CD4-positive, alpha-beta T cell treated with Interleukin-15 for 4 hours (primary cell): ENCODE data around the gene UBA5.

Source experiments
- DNase-seq: peaks from one replicate; pipeline ENCODE4 v3.0.0-alpha.2; 2020; ENCODE audit warnings: low spot score

Gene UBA5

DNA sequence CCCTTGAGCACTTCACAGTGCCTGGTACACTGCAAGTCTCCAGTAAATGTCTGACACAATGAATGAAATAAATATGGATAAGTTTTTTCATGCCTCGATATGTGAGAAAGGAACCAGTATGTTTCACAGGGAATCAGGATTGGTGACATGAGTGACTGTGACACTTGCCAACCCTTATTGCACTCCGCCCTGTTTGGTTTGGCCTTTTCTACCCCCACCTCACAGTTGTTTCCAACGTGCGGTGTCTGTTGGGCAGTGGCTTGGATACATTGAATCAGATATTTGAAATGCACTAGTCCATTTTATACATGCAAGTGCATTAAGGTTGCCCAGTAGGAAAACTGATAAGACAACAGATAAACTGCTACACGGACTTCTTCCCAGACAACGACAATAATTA lies 60.1 kb downstream of the UBA5 start:
- no peak for DNase-seq

- DNase-seq = no peak
These were observed 61.5 kb downstream of the UBA5 start for GRCh38 chr3:132721479-132722164.

DNA sequence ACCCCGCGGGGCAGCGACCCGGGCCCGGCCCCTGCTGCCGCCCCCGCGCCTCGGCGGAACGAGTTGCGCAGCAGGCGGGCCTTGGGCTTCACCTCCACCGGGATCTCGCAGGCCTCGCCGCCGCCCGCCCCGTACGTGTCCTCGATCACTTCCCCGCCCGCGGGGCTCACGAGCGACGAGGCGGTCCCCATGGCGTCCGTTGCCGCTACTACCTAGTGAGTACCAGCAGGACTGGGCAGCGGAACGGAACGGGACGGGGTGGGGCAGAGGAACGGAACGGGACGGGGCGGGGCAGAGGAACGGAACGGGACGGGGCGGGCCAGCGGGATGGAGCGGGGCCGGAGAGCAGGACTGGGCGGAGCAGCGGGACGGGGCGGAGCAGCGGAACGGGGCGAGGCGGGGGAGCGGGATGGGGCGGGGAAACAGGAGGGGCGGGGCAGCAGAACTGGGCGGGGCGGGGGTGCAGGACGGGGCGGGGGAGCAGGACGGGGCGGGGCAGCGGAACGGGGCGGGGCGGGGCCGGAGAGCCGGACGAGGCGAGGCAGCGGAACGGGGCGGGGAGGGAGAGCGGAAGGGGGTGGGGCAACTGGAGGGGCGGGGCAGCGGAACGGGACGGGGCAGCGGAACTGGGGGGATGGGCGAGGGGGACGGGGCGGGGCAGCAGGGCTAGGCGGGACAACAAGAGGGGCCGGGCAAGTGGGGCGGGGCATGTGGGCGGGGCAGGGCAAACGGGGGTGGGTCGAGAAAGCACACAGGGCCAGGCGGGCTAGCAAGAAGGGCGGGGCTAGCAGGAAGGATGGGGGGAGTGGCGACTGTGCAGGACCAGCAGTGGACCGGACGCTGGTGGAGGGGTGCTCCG lies 62.3 kb downstream of the UBA5 start, which contains the start of gene NPHP3:
Gene NPHP3 (minus strand): TSS at position 245 of the 859 bp plus-strand sequence. CDS start 54 bp downstream, at position 191.
- peak; percentile 96 for DNase-seq

GRCh38 chr3:132723024-132723950 lies 63.2 kb downstream of the UBA5 start:
- DNase-seq = no peak

DNA sequence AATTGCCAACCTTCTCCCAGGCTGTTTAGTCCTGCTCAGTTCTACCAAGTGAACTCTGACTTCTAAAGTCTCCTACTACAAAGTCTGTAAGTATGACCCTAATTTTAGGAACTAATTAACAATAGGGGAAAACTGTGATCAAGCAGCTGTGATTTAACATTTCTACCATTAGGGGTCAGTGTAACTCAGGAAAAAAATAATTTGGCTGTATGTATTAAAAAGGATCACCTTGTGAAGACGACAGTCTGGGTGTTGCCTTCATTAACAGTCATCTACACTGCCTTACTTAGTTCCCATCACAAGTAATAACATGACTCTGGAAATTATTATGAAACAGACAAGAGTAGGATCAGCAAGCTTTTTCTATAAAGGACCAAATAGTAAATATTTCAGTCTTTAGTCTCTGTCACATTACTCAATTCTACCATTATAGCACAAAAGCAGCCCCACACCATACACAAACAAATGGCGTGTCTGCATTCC lies 66.3 kb downstream of the UBA5 start:
- DNase-seq = peak; percentile 74
